Thoracic aorta (tissue), 2 donors: ENCODE measurements around the gene FOXO3. TPM values are rescaled to one million over a fixed set of nuclear protein-coding genes. Genes with fewer than 3 reads are reported as not detected.

ENCODE experiments used
- ATAC-seq: fragments of 150-250 bp; one replicate; pipeline ENCODE4 v1.8.0; 2017; ENCODE audit warnings: low read depth; ENCODE audit not compliant: insufficient number of reproducible peaks, low FRiP score
- DNase-seq: peaks from one replicate; pipeline ENCODE4 v3.0.0-alpha.2; 2020; ENCODE audit warnings: low spot score
- H3K27ac ChIP-seq, 2 donors: fragments of 200-600 bp; sonication (generic); 1 replicate in 1 of 2; 2 replicates in 1 of 2; pipeline ENCODE4 v1.5.1; 2016; ENCODE audit warnings: mild to moderate bottlenecking in 2 of 2, moderate library complexity in 2 of 2
- H3K27me3 ChIP-seq: fragments of 200-600 bp; sonication (generic); replicated peaks from 2 replicates; pipeline ENCODE4 v1.6.0; 2016; ENCODE audit warnings: mild to moderate bottlenecking; ENCODE audit not compliant: insufficient read depth
- H3K36me3 ChIP-seq: fragments of 200-600 bp; sonication (generic); one replicate; pipeline ENCODE4 v1.5.1; 2016
- H3K4me1 ChIP-seq, 2 donors: fragments of 200-600 bp; sonication (generic); 1 replicate in 1 of 2; 2 replicates in 1 of 2; pipeline versions ENCODE4 v1.5.1 to v1.6.0; 2016; ENCODE audit warnings: low read depth in 2 of 2, mild to moderate bottlenecking in 1 of 2; ENCODE audit not compliant: control insufficient read depth in 1 of 2
- H3K4me3 ChIP-seq: fragments of 200-600 bp; sonication (generic); 2 replicates; pipeline ENCODE4 v1.5.1; 2016; ENCODE audit warnings: mild to moderate bottlenecking
- H3K9me3 ChIP-seq: fragments of 200-600 bp; sonication (generic); 2 replicates; pipeline ENCODE4 v1.5.1; 2016
- total RNA-seq, 2 donors: library from RNA; depleted of rRNA; stranded (reverse); fragments of >200 nt; gene quantifications; one replicate each; pipeline versions ENCODE4 v1.1.0 to v1.2.3, GENCODE V29; 2016
- TF ChIP-seq, protein P1 (sequence below): fragments of 200-600 bp; sonication (generic); IDR thresholded peaks from one replicate; pipeline ENCODE4 v1.5.1; 2019; ENCODE audit warnings: antibody characterized with exemption

FOXO3 gene
- total RNA-seq, 2 donors from 2014 or later = 106 to 149 TPM

- H3K36me3 ChIP-seq = no peaks in the 10 kb centered on the region
- H3K27me3 ChIP-seq = no peaks in the 10 kb centered on the region
- no peaks in the 10 kb centered on the region for H3K9me3 ChIP-seq
- no peak overlapping the region for H3K27ac ChIP-seq
- TF ChIP-seq, protein P1, sequence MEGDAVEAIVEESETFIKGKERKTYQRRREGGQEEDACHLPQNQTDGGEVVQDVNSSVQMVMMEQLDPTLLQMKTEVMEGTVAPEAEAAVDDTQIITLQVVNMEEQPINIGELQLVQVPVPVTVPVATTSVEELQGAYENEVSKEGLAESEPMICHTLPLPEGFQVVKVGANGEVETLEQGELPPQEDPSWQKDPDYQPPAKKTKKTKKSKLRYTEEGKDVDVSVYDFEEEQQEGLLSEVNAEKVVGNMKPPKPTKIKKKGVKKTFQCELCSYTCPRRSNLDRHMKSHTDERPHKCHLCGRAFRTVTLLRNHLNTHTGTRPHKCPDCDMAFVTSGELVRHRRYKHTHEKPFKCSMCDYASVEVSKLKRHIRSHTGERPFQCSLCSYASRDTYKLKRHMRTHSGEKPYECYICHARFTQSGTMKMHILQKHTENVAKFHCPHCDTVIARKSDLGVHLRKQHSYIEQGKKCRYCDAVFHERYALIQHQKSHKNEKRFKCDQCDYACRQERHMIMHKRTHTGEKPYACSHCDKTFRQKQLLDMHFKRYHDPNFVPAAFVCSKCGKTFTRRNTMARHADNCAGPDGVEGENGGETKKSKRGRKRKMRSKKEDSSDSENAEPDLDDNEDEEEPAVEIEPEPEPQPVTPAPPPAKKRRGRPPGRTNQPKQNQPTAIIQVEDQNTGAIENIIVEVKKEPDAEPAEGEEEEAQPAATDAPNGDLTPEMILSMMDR = no peak
- peaks cover 78 to 99% of the 10 kb centered on the region in 2 donors for H3K4me1 ChIP-seq
- no peak overlapping the region for H3K4me3 ChIP-seq
- DNase-seq (no peak), ATAC-seq (no peak)
Measured at GRCh38 chr6:108578166-108578565, 17.4 kb downstream of the FOXO3 start.

DNA sequence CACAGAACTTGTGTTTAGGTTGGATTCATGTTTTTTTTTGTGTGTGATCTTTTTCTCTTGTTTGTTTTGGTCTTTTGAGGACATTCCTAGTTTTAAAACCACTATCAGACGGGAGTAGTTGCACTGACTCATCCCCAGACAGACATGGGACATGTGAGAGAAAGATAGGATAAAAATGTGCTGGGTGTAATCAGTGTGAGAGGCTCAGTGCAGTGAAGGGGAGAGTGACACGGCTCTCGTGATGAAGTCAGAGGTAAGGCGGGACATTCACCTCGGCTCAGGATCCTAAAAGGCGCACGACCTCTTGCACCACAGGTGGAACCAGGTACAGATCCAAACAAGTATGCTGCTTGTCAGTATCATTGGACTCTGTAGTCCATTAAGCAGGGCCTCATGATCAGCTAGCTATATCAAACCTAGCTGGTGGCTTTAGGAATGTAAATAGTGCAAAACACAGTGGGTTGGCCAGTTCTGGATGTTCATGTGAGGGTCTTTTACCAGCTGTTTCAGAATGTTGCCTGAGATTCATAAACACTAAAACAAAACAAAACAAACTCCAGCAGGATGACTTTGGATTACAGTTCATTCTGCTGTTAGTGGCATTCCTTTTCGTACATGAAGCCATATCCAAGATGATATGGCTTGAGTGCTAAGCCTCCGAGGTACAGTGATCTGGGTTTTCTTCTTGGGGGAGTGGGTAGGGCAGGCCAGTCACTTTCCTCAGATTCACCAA, 18.0 kb downstream of the FOXO3 start:
- H3K27ac ChIP-seq = peak overlapping the region in 1 of 2 donors; percentile 13
- TF ChIP-seq, protein P1 = no peak
- peaks cover 79 to 99% of the 10 kb centered on the region in 2 donors for H3K4me1 ChIP-seq
- H3K27me3 ChIP-seq = no peaks in the 10 kb centered on the region
- no peaks in the 10 kb centered on the region for H3K9me3 ChIP-seq
- H3K4me3 ChIP-seq = no peak overlapping the region
- no peak for DNase-seq
- no peak for ATAC-seq
- no peaks in the 10 kb centered on the region for H3K36me3 ChIP-seq

GRCh38 chr6:108579328-108579721, 18.6 kb downstream of the FOXO3 start:
- no peaks in the 10 kb centered on the region for H3K36me3 ChIP-seq
- peaks cover 81 to 100% of the 10 kb centered on the region in 2 donors for H3K4me1 ChIP-seq
- ATAC-seq = no peak

DNA sequence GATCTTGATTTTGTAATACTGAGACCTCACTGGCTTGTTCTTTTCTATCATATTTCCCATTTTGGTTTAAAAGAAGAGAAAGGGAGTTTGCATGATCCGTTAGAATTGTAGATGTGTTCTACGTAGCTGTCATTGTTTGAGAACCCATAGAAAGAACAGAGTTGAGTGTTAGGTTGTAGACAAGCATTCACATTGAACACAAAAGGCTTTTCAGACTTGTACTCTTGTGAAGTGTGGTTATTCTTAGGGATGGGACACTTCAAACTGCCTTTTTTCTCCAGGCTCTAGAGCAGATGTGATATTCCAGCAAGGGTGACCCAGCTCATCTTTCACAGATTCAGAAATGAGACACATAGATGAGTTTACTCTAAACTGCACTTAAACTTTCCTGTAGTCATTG, 19.9 kb downstream of the FOXO3 start:
- DNase-seq = no peak
- peak overlapping the region; percentile 44 for H3K4me3 ChIP-seq

More at GRCh38 chr6:108579328-108579721, 18.6 kb downstream of the FOXO3 start:
- Histone ChIP-seq H3K27me3 (no peaks in the 10 kb centered on the region), H3K4me3 (no peak overlapping the region), H3K27ac (peak overlapping the region; percentile 66 to 67), H3K9me3 (no peaks in the 10 kb centered on the region)
- TF ChIP-seq, protein P1 = no peak
- no peak for DNase-seq

GRCh38 chr6:108581237-108581931, 20.7 kb downstream of the FOXO3 start:
- peak overlapping the region; percentile 44 for H3K4me3 ChIP-seq

More for the DNA sequence above, 19.9 kb downstream of the FOXO3 start:
- no peaks in the 10 kb centered on the region for H3K36me3 ChIP-seq
- no peak for ATAC-seq
- TF ChIP-seq, protein P1 = no peak
- H3K4me1 ChIP-seq = peaks cover 73 to 98% of the 10 kb centered on the region in 2 donors
- no peaks in the 10 kb centered on the region for H3K27me3 ChIP-seq
- no peaks in the 10 kb centered on the region for H3K9me3 ChIP-seq
- peak overlapping the region; percentile 66 to 67 for H3K27ac ChIP-seq

More at GRCh38 chr6:108581237-108581931, 20.7 kb downstream of the FOXO3 start:
- ATAC-seq (no peak), DNase-seq (no peak)
- Histone ChIP-seq H3K27me3 (no peaks in the 10 kb centered on the region), H3K27ac (peak overlapping the region; percentile 66 to 67), H3K36me3 (no peaks in the 10 kb centered on the region), H3K4me1 (peaks cover 72 to 98% of the 10 kb centered on the region in 2 donors), H3K9me3 (no peaks in the 10 kb centered on the region)
- TF ChIP-seq, protein P1 = no peak
